SHP77 treated with DMSO at 0.1 percent for 48 hours (cell line): ENCODE data around the gene XYLB.
"Not testable (repeated sequence)": the region's sequence is repeated elsewhere in the genome, so short reads cannot be mapped to it uniquely, and the experiment has no call there.

Source experiments
- DNase-seq: peaks from one replicate; lab custom pipeline; 2025; lab: John Stamatoyannopoulos, UW

Gene XYLB

GRCh38 chr3:38396239-38396638 lies 49.7 kb downstream of the XYLB start:
- DNase-seq, result no peak

- DNase-seq, result no peak
Measured at GRCh38 chr3:38396861-38397260, 50.3 kb downstream of the XYLB start.

DNA sequence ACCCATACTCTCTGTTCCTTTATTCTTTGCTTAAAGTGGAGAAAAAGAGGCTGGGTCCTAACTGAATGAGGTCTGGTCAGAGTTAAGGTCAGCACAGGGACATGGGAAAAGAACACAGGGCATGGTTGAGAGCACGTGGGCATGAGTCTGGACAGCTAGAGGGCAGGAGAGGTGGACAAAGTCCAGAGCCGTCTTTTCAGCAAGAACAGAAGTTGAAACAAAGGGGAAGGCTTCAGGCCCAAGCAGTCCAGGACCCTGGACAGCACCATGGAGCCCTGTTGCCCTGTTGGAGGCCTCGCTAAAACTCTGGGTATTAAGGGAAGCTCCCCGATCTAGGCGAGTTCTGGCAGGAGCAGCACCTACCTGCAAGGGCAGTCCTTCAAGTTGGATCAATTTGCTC lies 50.7 kb downstream of the XYLB start:
- DNase-seq, result no peak

- no peak for DNase-seq
Measured at GRCh38 chr3:38401246-38401962, 54.8 kb downstream of the XYLB start.

DNA sequence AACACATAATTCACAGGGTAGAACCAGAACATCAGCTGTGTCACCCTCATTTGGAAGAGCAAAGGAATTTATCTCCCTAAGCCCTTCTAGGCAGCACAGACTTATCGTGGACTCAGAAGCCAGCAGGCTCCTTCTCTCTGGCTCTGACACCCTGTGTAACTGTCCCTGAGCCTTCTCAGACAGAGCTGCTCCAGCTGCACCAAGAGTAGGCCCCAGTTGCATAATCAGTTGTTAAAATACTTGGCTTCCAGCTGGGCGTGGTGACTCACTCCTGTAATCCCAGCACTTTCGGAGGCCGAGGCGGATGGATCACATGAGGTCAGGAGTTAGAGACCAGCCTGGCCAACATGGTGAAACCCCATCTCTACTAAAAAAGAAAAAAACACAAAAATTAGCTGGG lies 57.7 kb downstream of the XYLB start:
- no peak for DNase-seq

GRCh38 chr3:38411591-38411990 lies 65.0 kb downstream of the XYLB start:
- DNase-seq, result no peak

DNA sequence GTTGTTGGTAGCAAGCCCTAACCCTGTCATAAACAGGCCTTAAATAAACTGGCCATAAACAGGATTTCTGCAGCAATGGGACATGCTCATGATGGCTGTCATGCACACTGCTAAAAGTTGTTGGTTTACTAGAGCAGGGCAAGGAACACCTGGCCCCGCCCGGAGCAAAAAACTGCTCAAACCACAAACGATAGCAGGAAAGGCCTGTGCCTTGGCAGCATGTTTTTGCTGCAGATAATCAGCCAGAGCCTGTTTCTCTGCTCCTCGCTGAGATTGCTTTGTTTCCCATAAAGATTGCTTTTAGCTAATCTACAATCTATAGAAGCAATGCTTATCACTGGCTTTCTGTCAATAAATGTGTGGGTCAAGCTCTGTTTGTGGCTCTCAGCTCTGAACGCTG lies 74.2 kb downstream of the XYLB start:
- not testable (repeated sequence) for DNase-seq

- DNase-seq, result no peak
Measured at GRCh38 chr3:38421679-38422336, 75.2 kb downstream of the XYLB start.

GRCh38 chr3:38426798-38427426 lies 80.3 kb downstream of the XYLB start:
- DNase-seq, result not testable (repeated sequence)

GRCh38 chr3:38432871-38433658 lies 86.5 kb downstream of the XYLB start:
- not testable (repeated sequence) for DNase-seq

DNA sequence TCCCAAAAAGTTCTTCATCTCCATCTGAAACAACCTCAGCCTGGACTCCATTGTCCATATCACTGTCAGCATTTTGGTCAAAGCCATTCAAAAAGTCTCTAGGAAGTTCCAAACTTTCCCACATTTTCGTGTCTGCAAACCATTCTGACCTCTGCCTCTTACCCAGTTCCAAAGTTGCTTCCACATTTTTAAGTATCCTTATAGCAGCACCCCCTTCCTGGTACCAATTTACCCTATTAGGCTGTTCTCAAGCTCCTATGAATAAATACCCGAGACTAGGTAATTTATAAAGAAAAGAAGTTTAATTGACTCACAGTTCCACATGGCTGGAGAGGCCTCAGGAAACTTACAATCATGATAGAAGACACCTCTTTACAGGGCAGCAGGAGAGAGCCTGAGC lies 87.1 kb downstream of the XYLB start:
- not testable (repeated sequence) for DNase-seq

GRCh38 chr3:38438436-38439069 lies 92.0 kb downstream of the XYLB start:
- DNase-seq, result not testable (repeated sequence)

- not testable (repeated sequence) for DNase-seq
Measured at GRCh38 chr3:38443205-38443604, 96.6 kb downstream of the XYLB start.

DNA sequence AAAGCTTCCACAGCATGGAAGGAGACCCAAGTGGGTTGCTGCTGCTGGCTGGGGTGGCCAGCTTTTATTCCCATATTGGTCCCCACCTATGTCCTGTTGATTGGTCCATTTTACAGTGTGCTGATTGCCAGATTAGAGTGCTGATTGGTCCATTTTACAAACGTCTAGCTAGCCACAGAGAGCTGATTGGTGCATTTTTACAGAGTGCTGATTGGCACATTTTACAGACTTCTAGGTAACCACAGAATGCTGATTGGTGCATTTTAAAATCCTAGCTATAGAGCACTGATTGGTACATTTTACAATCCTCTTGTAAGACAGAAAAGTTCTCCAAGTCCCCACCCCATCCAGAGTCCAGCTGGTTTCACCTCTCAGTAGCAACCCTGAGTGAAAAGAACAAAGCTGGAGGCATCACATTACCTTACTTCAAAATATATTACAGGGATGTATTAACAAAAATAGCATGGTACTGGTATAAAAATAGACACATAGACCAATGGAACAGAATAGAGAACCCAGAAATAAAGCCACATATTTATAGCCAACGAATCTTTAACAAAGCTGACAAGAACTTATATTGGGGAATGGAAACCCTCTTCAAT lies 99.6 kb downstream of the XYLB start:
- no peak for DNase-seq

GRCh38 chr3:38446812-38447211 lies 100.2 kb downstream of the XYLB start:
- DNase-seq, result no peak

DNA sequence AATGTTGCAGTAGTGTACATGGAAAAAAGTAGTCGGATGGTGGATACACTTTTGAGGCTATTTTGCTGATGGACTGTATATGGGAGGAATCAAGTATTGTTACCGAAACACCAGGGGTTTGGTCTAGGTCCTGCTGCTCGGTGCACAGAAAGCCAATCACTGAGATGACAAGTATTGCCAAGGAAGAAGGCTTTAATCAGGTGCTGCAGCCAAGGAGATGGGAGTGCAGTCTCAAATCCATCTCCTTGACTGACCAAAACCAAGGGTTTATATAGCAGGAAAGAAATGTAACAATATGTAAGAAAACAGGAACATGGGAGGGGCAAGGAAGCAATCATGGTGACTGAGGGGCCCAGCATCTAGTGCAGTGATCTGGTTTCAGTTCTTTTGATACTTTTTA lies 104.3 kb downstream of the XYLB start:
- DNase-seq, result no peak

GRCh38 chr3:38453075-38453912 lies 106.7 kb downstream of the XYLB start, which contains the start of gene ACVR2B:
Gene ACVR2B (plus strand): TSS chr3:38453890. CDS start chr3:38454323, 433 bp downstream.
- peak; percentile 49 for DNase-seq

GRCh38 chr3:38453913-38454177 lies 107.3 kb downstream of the XYLB start:
- no peak for DNase-seq

- no peak for DNase-seq
Measured at GRCh38 chr3:38454178-38454883, 107.7 kb downstream of the XYLB start.
